Astrocyte of the spinal cord (primary cell): ENCODE data around the gene MAP3K3.

ENCODE experiments used
- DNase-seq: peaks from one replicate; pipeline ENCODE4 v3.0.0; 2011; ENCODE audit warnings: low read depth, low spot score
- H3K4me3 ChIP-seq: 2 replicates; pipeline ENCODE4 v1.5.1; 2011; ENCODE audit warnings: low read depth, mild to moderate bottlenecking, low read length, moderate library complexity
- in situ Hi-C: cut with HindIII; loops from 2 replicates; pipeline ENCODE4 v1.10.0; 2017; ENCODE audit warnings: low sequenced_read_pairs
- TF ChIP-seq, protein P1 (sequence below): IDR thresholded peaks from 2 replicates; pipeline ENCODE4 v1.5.1; 2012; ENCODE audit warnings: low read depth, mild to moderate bottlenecking, low read length, inconsistent platforms

MAP3K3 gene

DNA sequence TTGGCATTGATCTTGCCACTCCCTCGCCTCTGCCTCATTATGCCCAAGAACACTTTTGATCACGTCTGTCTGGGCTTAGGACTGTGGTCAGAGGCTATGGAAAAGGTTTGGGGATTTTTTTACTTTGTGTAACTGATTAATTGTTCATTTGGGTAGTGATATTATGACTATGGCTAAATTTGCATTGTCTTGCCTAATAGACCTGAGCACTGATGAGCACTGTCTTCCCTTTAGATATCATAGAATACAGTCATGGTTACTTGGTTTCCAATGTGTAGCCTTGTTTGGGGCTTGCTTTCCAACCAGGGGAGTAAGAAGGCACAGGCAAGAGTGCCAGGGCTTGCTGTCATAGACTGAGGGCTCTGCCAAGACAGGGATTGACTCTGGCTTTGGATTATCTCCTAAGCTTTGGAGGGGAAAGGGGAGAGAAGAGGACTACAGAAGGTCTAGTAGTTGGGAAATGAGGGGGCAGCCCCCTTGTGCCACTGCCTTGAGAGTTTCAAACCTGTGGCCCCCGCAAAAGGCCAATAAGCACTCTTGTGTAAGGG is 64.0 kb downstream of the MAP3K3 start:
- no peak for DNase-seq
- in situ Hi-C loops: no loop called here
- no peak overlapping the region for H3K4me3 ChIP-seq
- TF ChIP-seq, protein P1, sequence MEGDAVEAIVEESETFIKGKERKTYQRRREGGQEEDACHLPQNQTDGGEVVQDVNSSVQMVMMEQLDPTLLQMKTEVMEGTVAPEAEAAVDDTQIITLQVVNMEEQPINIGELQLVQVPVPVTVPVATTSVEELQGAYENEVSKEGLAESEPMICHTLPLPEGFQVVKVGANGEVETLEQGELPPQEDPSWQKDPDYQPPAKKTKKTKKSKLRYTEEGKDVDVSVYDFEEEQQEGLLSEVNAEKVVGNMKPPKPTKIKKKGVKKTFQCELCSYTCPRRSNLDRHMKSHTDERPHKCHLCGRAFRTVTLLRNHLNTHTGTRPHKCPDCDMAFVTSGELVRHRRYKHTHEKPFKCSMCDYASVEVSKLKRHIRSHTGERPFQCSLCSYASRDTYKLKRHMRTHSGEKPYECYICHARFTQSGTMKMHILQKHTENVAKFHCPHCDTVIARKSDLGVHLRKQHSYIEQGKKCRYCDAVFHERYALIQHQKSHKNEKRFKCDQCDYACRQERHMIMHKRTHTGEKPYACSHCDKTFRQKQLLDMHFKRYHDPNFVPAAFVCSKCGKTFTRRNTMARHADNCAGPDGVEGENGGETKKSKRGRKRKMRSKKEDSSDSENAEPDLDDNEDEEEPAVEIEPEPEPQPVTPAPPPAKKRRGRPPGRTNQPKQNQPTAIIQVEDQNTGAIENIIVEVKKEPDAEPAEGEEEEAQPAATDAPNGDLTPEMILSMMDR: no peak

DNA sequence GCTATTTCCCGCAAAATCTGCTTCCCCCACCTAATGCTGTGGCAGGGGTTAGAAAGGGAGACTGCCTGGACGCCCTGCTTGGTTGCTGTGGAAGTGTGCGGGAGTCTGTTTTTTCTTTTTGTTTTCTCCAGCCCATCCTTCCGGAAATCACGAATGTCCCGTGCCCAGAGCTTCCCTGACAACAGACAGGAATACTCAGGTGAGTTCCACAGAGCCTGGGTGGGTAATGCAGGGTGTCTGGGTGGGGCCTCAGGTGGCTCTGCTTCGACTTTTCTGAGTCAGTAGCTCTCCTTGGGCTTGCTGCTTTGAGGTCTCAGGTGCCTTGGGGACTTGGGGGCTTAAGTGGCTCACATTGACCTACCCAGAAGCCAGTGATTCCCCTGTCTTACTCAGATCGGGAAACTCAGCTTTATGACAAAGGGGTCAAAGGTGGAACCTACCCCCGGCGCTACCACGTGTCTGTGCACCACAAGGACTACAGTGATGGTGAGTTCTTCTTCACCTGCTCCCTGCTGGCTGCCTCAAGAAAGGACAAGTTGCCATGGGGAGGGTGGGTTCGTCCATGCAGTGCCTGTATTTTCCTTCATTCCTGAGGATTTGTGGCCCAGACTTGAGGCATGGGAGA is 66.3 kb downstream of the MAP3K3 start:
- H3K4me3 ChIP-seq: no peak overlapping the region
- no peak for DNase-seq
- in situ Hi-C loops: no loop called here
- TF ChIP-seq, protein P1: no peak

DNA sequence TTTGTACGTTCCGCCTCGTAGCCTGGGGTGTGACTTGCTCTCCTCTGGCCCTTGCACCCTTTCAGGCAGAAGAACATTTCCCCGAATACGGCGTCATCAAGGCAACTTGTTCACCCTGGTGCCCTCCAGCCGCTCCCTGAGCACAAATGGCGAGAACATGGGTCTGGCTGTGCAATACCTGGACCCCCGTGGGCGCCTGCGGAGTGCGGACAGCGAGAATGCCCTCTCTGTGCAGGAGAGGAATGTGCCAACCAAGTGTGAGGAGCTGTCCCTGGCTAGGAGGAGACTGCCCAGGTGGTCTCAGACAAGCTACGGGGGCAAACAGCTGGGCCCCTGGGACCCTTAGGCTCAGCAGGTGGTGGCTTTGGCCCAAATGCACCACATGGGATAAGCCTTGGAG is 67.3 kb downstream of the MAP3K3 start:
- no peak overlapping the region for H3K4me3 ChIP-seq
- TF ChIP-seq, protein P1: no peak
- in situ Hi-C loops: no loop called here
- DNase-seq: no peak

DNA sequence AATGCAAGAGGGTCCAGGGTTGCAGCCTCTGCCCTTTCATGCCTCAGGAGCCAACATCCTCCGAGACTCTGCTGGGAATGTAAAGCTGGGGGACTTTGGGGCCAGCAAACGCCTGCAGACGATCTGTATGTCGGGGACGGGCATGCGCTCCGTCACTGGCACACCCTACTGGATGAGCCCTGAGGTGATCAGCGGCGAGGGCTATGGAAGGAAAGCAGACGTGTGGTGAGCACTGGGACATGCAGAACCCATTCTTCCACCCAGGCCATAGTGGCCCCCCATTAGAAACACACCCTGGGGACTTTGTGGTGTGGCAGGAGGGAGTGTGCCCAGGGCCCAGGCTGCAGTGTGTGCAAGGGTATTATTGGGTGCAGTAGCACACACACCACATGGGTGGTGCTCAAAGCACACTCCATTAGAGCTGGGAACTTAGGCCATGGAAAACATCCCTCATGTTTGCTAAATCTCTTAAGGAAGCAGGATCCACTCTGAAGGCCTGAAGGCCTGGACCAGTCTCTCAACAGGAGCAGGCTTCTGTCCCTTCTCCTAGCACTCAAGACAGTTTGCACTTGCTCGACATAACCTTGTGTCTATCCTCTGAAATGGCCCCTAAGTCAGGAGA is 70.1 kb downstream of the MAP3K3 start:
- in situ Hi-C loops: no loop called here
- TF ChIP-seq, protein P1: no peak
- no peak for DNase-seq
- no peak overlapping the region for H3K4me3 ChIP-seq

DNA sequence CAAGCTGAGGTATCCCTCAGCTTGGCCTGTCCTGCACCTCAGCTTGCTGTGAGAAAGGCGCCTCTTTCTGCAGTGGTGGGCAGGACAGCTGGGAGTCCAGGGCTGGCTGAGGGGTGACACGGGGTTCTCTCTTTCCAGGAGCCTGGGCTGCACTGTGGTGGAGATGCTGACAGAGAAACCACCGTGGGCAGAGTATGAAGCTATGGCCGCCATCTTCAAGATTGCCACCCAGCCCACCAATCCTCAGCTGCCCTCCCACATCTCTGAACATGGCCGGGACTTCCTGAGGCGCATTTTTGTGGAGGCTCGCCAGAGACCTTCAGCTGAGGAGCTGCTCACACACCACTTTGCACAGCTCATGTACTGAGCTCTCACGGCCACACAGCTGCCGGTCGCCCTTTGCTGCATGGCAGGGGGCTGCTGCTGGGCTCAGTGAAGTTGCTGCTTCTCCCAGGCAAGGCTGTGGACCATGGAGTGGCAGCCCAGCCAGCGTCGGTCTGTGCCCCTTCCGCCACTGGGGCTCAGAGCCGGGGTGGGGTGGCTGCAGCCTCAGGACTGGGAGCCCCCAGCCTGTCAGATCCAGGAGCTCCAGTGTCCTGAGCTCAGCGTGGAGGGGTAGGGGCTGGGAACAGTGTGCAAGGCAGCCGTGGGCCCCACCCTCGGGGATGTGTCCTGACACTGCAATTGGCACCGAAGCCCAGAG is 71.3 kb downstream of the MAP3K3 start:
- TF ChIP-seq, protein P1: no peak
- no peak overlapping the region for H3K4me3 ChIP-seq
- DNase-seq: no peak
- in situ Hi-C loops: no loop called here

DNA sequence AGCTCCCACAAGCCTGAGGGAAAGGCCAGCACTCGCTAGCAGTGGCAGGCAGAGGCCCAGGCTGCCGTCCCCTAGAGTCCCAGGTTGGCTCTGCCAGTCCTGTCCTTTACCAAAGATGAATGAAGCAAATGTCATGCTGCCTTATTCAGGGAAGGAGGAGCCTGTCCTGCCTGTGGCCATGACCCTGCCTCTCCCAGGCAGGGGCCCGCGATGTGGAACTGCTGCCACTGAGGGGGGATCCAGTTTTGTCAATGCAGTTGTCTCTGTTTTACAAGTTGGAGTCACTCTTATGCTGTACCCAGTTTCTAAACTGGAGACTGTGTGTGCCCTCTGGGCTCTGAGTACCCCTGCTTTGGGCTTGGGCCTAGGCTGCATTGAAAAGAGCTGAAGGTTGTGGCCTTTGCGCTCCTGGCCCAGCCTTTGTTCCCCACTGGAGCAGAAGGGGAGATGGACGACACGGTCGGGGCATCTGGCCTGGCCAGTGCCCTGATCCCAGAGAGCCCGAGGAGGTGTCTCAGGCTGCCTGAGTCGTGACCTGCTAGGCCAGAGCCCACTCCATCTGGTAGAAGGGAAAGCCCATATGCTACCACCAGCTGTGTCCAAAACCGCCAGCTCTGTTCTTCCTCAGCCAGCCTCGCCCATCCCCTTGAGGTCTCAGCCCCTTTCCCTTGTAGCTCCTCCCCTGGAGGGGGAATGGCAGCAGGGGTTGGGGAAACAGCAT is 72.2 kb downstream of the MAP3K3 start:
- TF ChIP-seq, protein P1: no peak
- H3K4me3 ChIP-seq: no peak overlapping the region
- in situ Hi-C loops: no loop called here
- no peak for DNase-seq
